NAMALWA (cell line): ENCODE results near the gene ACSL1.
A peak's percentile ranks its signal among the peaks of the same experiment; 100 is the strongest.

Experiments used
- DNase-seq: peaks from one replicate; pipeline ENCODE4 v3.0.0-alpha.2; 2015; ENCODE audit warnings: low spot score

Gene ACSL1

DNA sequence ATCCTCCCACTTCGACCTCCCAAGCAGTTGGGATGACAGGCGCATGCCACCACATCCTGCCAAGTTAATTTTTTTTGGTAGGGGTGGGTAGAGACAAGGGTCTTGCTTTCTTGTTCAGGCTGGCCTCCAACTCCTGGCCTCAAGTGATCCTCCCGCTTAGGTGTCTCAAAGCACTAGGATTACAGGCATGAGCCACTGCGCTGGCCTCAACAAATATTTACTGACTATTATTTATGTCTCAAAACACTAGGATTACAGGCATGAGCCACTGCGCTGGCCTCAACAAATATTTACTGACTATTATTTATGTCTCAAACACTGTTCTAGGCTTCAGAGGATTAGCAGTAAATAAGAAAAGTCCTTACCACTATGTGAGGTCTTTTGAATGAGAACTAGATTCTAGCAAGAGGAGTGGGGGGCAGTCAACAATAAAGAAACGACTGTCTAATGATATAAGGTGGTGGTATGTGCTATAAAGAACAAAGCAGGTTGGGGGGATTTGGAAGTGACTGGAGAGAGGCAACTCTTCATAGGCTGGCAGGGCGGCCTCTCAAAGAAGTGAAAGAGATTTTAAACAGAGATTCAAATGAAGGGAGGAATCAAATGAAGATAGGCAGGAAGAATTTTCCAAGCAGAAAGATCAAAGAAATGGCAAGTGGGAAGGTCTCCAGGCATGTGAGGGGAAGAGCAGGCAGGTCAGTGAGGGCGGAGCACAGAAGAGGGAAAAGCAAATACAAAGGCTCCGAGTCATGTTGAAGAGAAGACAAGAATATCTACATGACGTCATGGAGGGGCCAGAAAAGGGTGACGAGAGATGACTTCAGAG is 12.7 kb upstream of the ACSL1 start:
- DNase-seq, result no peak

DNA sequence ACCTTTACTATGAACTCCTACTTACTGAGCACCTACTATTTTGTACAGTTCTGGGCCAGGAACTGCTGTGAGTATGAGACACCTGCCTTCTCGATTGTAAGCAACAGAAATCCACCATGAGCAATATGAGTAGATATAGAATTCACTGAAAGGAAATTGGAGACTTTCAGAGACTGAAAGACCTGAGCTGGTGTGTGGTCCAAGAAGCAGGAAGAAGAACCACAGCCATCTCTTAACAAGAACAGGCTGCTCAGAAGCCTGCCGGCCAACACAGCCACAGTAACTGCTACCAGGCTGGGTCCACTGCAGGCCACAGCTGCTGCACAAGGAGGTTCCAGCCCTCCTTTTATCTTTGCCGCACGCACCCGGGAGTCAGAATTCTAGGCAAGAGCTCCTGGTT is 10.8 kb upstream of the ACSL1 start:
- DNase-seq, result no peak

DNA sequence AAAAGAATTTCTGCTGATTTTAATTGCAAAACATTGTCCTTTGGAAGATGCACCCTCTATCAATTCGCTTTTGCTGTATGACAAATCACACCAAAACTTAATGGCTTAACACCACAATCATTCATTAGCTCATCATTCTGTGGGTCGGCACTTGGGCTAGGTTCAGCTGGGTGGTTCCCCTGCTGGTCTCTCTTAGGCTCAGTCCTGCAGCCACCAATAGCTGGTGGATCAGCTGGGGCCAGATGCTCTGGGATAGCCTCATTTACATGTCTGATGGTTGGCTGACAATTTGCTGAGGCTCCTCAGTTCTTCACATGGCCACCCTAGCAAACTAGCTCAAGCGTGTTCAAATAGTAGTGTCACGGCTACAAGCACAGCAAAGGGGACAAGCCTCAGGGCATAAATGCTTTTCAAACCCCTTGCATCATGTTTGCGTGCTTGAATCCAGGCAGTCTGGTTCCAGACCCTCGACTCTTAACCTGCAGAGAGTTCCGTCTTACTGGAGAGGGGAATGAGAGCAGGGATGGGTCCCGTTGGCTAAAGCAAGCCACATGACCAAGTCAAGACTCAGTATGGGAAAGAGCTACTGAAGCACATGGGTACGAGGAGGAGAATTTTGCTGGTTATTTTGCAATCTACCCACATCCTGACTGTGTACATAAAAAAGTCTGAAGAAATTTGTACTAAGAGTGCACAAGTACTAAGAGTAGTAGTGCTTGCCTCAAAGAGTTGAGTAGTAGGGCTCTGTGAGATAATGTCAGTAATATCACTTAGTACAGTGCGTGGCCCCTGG is 7.5 kb upstream of the ACSL1 start:
- DNase-seq, result no peak

DNA sequence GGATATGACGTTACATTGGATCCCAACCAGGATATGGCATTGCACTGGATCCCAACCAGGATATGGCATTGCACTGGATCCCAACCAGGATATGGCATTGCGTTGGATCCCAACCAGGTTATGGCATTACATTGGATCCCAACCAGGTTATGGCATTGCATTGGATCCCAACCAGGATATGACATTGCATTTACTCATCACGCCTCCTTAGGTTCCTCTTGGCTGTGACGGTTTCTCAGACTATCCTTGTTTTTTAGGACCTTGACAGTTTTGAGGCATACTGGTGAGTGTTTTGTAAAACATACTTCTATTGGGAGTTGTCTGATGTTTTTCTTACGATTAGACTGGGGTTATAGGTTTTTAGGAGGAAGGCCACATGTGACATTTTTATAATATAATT is 5.4 kb upstream of the ACSL1 start:
- DNase-seq, result no peak

DNA sequence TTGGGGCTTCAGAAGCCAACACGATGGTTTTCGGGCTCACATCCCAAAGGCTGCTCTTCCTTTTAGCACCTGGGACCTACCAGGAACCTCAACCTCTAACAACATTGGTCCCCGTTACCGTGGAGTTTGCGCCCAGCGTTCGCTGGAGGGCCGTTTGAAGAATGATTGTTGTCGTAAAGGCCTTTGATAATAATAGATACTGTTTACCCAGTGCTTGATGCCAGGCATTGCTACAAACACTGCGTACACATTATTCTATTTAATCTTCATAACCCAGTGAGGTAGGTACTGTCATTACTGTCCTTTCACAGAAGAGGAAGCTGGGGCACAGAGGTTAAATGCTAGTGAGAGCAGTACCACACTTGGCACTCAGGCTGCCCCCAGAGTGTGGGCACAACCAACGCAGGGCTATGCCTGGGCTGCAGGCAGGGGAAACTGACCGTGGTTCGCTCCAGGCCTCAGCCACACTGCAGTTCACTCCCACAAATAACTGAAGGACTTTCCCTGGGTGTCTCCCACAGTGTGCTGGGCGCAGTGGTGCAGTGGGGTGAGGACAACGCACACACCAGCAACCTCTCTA is 1.0 kb upstream of the ACSL1 start:
- DNase-seq, result peak; percentile 45

DNA sequence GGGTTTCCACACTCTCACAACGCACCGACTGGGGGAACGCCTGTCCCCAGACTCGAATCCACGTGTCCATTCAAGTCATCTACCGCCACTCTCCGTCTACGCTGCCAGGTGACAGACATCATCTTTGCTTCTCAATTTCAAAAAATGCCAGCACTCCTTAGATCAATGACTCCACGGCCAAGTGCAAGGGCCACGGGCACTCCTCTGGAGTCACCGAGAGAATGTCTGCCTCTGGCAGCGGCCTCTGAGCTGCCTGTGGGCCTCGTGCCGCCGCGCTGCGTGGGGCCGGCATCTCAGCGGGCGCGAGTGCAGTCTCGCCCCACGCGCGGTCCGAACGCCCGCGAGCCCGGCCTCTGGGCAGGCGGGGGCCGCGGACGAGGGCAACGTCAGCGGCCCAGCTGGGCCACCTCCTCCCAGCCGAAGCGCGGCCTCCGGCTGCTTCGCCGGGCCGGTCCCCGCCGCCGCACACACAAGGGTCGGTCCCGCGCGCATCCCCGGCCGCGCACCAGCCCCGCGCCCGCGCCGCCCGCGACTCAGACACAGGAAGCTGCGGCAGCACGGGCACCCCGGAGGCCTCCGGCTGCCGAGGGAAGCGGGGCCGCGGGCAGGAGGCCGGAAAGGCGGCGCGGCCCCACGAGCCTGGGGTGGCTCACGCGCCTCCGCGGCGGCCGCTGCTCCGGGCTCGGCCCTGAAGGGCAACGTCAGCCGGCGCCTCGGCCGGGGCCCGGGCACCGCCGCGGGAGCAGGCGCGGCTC is 450 bp downstream of the ACSL1 start:
- DNase-seq, result peak; percentile 60

DNA sequence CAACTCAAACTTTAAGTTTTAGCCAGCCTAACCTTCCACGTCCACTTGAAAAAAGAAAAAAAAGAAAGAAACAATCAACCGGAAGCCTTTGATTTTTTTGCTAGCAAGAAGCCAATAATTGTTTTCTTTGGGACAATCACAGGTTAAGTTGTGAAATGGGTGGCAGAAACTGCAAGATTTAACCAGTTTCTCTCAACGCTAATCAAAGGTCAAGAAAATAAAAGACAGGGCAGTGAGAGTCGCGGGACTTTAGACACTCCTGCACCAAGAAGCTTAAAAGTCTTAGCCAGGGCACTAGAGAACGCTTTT is 1.0 kb downstream of the ACSL1 start:
- DNase-seq, result peak; percentile 46

DNA sequence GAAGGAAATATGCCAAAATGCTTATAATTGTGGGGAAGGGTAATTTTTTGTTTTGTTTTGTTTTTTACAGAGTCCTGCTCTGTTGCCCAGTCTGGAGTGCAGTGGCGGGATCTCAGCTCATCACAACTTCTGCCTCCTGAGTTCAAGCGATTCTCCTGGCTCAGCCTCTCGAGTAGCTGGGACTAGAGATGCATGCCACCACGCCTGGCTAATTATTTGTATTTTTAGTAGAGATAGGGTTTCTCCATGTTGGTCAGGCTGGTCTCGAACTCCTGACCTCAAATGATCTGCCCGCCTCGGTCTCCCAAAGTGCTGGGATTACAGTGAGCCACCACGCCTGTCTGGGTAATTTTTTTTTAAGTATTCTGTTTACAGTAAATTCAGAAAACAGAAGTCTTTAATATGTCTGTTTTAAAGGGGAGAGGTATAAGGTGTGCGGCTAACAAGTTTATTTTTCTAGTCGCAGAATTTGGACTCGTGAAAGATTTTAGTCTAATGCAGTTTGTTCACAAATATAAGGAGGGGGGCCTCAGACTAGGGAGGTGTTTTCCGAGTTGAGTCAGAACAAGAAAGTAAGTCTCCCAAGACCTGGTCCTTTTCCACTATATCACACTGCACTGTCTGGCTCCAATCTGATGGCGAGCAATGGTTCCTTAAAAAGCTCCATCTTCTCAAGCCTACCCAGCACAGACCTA is 1.5 kb downstream of the ACSL1 start:
- DNase-seq, result no peak

DNA sequence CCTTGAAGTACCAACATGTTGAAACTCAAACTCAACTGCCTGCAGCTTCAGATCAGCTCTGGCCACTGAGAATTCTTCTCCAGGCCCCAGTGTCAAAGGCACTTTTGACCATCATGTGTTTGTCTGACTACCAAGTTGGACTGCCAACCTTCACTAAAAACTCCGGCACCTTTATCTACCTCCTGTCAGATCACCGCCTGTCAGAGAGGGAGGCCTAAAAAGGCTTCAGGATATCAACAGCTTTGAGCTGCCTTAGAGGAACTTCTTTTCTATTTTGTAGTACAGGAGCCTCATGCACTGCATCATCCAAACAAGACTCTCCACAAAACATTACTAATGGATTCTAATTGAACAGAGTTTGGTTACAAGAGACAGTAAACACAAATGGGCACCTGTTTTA is 2.8 kb downstream of the ACSL1 start:
- DNase-seq, result no peak

DNA sequence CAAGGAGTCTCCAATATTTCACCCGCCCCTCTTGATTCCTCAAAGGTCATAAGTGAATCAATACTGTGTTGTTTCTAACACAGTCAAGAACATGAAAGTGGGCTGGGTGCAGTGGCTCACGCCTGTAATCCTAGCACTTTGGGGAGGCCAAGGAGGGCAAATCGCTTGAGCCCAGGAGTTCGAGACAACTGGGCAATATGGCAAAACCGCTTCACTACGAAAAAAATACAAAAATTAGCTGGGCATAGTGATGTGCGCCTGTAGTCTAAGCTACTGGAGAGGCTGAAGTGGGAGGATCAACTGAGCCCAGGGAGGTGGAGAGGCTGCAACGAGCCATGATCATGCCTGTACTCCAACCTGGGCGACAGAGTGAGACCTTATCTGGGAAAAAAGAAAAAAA is 3.4 kb downstream of the ACSL1 start:
- DNase-seq, result no peak

DNA sequence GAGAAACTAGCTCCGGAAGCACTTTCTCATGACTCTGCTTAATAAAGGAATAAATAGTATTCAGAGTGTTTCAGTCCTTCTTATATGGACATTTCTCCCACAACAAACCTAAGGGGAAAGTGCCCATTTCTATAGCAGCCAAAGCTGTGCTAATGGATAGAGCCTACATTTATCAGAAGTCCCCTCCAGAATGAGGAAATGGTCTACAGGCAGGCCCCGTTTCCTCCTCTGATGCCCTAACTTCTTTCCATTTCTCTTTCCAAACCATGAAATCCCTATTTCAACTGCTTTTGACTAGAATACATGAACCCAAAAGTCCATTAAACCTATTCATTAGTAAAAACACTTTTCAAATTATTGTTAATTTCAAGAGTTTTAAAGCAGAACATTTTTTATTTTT is 4.5 kb downstream of the ACSL1 start:
- no peak for DNase-seq

DNA sequence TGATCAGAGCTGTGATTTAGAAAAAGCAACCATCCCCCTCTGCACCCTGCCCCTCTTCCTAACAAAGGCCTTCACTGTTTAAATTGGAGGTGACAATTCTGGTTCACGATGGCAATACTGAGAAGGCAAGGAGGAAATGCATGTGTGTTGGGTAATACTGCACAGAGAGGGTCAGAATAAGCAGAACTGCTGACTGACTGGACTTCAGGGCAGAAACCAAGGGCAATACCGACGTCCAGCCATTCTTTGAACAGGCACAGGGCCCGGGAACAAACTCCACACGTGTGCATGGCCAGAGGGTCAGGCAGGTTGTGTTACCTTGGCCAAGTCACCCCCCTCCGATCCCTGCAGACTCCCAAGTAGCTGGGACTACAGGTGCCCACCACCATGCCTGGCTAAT is 6.0 kb downstream of the ACSL1 start:
- DNase-seq, result no peak

DNA sequence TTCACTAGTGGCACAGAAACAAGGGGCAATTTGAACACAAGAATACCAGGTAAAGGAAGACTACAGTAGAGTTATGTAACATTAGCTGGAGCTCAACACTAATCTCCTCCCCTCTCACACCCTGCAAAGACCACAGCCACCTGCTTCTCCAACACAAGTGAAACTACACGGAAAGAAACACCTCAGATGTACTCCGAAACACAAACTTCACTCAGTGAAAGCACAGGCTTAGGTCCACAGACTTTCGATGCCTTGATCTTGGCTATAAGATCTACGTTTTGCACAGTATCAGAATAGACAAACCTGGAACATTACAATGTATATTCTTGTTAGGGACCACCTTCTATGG is 7.6 kb downstream of the ACSL1 start:
- DNase-seq, result no peak

DNA sequence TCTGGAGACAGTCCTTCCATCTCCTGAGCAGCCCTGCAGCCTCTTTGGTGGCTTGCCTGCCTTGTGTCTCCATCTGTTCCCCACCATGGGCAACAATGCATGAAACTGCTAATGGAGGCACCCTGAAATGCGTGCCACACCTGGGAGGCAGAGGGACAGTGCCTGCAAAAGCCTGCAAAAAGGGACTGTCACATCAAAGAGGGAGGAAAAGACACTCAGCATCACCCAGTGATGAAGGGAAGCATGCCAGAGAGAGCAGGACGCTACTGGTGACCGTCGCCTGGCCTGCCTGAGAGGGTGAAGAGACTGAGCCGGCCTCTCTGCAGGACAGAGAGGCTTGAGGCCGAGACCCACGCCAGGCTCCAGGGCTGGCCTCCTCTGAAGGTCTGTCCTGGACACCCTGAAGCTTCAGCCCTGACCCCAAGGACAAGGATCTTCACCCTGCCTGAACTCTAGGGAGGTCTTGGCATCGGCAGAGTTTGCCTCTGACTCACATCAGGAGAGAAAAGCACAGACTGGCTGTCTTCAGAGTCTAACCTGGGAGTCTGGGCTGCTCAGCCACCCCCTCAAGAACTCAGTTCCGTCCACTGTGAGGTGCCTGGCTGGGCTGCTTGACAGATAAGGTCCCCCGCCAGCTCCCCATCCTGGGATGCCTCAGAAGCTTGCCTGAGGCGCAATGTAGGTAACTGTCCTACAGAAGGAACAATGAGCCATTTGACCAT is 8.1 kb downstream of the ACSL1 start:
- no peak for DNase-seq

DNA sequence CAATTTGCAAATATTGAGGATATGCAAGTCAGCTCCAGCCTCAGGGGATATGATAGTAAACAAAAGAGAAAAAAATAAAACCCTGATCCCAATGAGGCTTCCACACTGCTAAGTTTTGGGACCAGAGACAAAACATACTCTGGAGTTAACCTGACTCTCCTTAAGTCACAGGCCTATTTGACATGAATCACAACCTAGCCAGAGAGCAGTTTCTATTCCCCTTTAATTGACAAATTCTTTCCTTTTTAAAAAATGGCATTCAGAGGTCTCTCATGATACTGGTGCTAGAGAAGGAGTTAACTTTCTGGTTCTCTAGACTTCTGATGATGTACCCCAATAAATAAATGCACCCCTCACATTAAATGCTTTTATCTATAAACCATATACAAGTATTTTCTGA is 8.8 kb downstream of the ACSL1 start:
- DNase-seq, result peak; percentile 21

DNA sequence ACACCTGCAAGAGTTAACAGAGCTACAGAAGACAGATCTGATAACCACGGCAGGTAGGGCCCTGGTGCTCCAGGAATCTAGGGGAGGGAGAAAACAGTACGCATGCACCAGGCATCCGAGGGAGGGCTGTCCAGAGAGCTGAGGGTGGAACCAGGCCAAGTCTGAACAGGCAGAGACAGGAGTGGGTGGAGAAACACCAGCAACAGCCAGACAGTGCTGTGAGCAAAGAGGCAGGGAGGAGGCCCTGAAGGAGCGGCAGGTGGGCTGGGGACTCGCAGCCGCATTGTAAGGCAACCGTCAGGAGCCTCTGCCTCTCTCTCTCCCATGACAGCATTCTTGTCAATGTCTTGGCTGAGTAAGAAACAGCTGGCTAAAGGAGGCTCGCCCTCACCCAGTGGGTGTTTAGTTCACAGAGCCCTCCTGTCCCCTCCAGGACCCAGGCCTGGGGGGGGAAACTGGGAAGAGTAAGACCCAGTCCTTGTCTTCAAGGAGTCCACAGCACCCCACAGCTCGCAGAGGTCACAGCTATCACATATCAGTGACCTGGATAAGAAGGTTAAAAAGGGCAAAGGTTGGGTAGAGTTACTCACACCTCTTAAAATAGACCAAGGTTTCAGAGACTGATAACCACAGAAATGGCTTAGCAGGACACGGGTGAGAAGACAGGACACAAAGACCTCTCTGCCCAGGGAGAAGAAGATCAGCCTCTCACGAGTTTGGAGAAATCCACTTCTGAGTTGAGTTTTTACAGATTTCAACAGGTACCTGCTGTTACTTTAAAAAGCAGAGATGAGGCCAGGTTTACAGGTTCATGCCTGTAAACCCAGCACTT is 10.5 kb downstream of the ACSL1 start:
- DNase-seq, result peak; percentile 67

DNA sequence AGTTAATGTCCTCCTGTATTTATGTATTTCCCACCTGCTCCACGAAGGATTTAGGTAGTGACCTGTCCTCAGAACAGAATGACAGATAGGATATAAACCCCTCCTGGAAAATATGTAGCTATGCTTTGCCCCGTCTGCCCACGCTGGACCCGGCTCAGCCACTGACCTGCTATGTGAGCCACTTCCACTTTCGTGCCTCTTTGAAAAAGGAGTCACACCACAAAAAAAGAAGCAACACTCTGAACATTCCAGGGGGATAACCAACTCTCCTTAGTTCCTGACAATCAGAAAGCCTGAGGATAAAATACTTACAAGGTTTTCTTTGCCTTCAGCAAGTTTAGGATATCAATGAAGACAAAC is 11.1 kb downstream of the ACSL1 start:
- no peak for DNase-seq

DNA sequence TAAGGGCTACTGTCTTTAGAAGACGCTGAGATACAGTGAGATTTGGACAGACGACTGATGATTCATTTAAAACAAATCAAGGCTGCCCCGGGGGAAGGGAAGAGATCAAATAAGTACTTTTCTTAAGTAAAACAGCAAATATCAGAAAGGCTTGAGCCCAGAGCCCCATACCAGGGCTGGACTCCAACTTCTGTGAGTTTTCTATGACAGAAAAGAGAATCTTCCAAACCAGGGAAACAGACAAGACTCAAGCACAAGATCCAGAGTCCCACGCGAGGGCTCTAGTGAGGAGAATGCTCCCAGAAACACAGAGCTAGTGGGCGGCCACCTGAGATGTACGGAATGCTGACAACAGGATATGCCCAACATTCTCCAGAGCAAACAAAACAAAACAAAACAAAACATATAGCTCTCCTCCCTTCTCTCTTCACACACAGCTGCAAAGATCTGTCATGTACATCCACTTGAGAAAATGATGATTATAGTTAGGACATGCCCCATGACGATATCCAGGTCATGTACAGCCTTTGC is 13.1 kb downstream of the ACSL1 start:
- DNase-seq, result no peak

DNA sequence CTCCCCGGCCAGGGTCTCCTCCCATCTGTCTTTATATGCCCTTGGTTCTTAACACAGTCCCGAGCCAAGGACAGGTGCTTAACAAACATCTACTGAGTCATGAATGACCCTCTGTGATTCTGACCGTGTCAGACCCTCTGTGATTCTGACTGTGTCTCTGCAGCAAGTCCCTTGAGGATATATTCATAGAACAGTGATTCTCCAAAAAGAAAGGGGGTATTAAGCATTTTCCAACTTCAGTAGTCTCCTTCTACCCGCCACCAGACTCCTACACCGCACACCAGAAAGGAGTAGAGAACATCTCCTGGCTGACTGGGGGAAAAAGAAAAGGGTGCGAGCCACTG is 13.6 kb downstream of the ACSL1 start:
- no peak for DNase-seq

DNA sequence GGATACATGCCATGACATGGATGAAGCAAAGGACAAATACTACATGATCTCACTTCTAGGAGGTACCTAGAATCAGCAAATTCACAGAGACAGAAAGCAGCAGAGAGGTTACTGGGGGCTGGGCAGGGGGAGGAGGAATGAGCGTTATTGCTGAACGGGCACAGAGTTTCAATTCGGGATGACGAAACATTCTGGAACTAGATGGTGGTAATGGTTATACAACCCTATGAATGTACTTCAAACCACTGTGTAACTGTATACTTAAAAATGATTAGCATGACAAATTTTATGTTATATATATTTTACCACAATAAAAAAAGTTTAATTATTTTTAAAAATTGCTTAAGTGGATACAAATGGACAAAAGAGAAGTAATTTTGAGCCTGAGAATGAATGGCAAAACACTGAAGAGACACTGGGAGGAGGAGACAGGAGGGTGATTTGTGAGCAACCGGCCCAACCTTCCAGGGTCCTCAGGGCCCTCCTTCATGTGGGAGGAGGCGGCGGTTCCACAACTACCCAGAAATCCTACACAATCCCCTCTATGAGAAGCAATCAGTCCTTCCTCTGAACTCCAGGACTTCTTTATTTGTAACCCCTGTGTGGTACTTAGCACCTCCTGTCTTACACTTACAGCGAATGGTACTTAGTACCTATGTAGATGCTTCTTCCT is 14.1 kb downstream of the ACSL1 start:
- DNase-seq, result no peak
